Measurements from ENCODE around the gene GLCE.

Gene GLCE

DNA sequence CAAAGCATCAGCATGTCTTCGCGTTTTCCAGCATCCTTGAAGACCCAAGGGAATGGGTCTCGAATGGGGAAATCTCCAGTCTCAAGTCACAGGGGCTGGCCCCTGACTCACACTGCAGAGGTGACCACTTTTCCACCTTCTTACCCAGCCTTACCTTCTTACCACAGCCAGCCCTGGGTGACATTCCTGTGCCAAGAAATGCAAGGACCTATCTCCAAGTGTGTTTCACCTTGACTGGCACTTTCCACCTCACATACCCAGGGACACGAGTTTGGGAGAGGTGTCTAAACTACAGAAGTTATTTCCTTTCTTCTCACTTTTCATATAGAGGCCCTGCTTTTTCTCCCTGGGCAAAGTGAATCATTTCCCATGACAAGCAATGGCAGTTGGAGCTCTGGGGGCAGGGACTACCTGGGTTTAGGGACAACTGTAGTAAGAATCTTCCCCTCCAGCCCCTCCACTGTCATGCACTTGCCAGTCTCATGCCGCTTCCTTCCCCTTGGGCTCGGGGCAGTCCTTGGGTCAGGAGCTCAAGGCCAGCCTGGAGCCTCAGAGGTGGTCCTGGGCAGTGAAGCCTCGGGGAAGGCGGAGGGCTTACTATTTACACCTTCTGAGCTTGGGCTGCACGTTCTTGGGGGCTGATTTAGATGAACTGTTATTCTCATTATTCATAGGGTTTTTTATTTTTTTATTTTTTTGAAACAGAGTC lies 155.1 kb downstream of the GLCE start:
- TF ChIP-seq, protein P1, sequence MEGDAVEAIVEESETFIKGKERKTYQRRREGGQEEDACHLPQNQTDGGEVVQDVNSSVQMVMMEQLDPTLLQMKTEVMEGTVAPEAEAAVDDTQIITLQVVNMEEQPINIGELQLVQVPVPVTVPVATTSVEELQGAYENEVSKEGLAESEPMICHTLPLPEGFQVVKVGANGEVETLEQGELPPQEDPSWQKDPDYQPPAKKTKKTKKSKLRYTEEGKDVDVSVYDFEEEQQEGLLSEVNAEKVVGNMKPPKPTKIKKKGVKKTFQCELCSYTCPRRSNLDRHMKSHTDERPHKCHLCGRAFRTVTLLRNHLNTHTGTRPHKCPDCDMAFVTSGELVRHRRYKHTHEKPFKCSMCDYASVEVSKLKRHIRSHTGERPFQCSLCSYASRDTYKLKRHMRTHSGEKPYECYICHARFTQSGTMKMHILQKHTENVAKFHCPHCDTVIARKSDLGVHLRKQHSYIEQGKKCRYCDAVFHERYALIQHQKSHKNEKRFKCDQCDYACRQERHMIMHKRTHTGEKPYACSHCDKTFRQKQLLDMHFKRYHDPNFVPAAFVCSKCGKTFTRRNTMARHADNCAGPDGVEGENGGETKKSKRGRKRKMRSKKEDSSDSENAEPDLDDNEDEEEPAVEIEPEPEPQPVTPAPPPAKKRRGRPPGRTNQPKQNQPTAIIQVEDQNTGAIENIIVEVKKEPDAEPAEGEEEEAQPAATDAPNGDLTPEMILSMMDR (IDR thresholded peaks at IDR 0.05; ENCODE audit: insufficient read depth, low read length, poor library complexity, severe bottlenecking), result no peak
- Histone ChIP-seq H3K4me3 (replicated peaks; ENCODE audit: low read depth, low read length) (no peak overlapping the region), H3K27me3 (replicated peaks; ENCODE audit: control insufficient read depth, insufficient read depth, low read length) (no peaks in the 10 kb centered on the region; the same call in 1 of the 2 replicates), H3K36me3 (ENCODE audit: control insufficient read depth, insufficient read depth, low read length) (no peaks in the 10 kb centered on the region)
- no peak for DNase-seq (ENCODE audit: extremely low read depth, insufficient read length)

DNA sequence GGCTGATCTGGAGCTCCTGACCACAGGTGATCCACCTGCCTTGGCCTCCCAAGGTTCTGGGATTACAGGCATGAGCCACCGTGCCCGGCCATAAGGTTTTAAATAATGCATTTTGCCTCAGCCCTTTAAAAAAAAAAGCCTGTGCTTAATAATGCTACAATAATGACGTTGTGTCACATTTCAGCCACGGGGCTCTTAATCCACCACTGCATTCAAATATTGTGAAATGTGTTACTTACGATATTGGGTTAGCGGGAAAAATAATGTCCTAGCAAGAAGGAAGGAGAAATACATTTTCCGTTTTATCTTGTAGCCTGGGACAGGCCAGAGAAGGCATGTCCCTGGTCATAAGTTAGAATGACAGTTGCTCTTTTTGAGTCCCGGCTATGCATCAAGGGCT lies 155.9 kb downstream of the GLCE start:
- Histone ChIP-seq H3K36me3 (ENCODE audit: control insufficient read depth, insufficient read depth, low read length) (no peaks in the 10 kb centered on the region), H3K27me3 (replicated peaks; ENCODE audit: control insufficient read depth, insufficient read depth, low read length) (no peaks in the 10 kb centered on the region; the same call in 1 of the 2 replicates), H3K4me3 (replicated peaks; ENCODE audit: low read depth, low read length) (no peak overlapping the region)
- DNase-seq (ENCODE audit: extremely low read depth, insufficient read length), result no peak
- TF ChIP-seq, protein P1 (IDR thresholded peaks at IDR 0.05; ENCODE audit: insufficient read depth, low read length, poor library complexity, severe bottlenecking), result no peak

DNA sequence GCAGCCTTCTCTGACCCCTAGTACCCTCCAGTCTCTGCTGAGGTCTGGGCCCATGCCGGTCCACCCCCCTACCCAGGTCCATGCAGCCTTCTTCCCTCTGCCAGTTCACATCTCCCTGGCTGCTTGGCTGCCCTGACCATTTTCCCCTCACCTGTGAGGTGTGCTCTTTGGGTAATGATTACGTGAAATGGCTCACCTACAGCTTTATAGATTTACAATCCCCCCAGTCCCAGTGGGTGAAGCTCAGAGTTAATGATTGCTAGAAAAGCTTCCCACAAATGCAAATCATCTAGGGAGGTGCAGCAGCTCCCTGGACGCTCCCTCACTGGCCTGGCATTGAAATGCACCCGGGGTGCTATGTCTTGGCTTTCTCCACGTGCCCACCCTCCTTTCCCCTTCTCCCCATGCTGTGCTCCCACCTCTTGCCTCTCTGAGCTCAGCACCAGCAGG lies 157.0 kb downstream of the GLCE start:
- DNase-seq (ENCODE audit: extremely low read depth, insufficient read length), result no peak
- Histone ChIP-seq H3K36me3 (ENCODE audit: control insufficient read depth, insufficient read depth, low read length) (no peaks in the 10 kb centered on the region), H3K27me3 (replicated peaks; ENCODE audit: control insufficient read depth, insufficient read depth, low read length) (no peaks in the 10 kb centered on the region; the same call in 1 of the 2 replicates), H3K4me3 (replicated peaks; ENCODE audit: low read depth, low read length) (no peak overlapping the region)
- TF ChIP-seq, protein P1 (IDR thresholded peaks at IDR 0.05; ENCODE audit: insufficient read depth, low read length, poor library complexity, severe bottlenecking), result no peak

DNA sequence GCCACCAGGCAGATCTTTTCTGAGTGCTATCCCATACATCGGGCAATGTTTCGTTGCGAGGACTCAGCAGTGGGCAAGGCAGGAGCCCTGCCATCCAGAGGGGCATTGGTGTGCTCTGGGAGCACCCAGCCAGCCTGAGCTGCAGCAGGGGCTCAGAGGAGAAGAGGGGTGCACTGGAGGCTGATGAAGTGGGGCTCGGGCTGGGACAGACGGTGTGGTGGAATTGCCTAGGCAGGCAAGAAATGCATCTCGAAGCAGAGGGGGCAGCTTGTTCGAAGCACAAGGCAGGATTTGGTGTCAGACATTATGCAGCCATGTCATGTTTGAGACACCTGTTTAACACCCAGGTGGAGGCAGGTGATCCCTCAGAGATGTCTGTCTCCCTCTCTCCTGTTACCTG lies 157.6 kb downstream of the GLCE start:
- no peak overlapping the region for H3K4me3 ChIP-seq (replicated peaks; ENCODE audit: low read depth, low read length)
- H3K36me3 ChIP-seq (ENCODE audit: control insufficient read depth, insufficient read depth, low read length), result no peaks in the 10 kb centered on the region
- TF ChIP-seq, protein P1 (IDR thresholded peaks at IDR 0.05; ENCODE audit: insufficient read depth, low read length, poor library complexity, severe bottlenecking), result no peak
- DNase-seq (ENCODE audit: extremely low read depth, insufficient read length), result no peak
- no peaks in the 10 kb centered on the region; the same call in 1 of the 2 replicates for H3K27me3 ChIP-seq (replicated peaks; ENCODE audit: control insufficient read depth, insufficient read depth, low read length)

DNA sequence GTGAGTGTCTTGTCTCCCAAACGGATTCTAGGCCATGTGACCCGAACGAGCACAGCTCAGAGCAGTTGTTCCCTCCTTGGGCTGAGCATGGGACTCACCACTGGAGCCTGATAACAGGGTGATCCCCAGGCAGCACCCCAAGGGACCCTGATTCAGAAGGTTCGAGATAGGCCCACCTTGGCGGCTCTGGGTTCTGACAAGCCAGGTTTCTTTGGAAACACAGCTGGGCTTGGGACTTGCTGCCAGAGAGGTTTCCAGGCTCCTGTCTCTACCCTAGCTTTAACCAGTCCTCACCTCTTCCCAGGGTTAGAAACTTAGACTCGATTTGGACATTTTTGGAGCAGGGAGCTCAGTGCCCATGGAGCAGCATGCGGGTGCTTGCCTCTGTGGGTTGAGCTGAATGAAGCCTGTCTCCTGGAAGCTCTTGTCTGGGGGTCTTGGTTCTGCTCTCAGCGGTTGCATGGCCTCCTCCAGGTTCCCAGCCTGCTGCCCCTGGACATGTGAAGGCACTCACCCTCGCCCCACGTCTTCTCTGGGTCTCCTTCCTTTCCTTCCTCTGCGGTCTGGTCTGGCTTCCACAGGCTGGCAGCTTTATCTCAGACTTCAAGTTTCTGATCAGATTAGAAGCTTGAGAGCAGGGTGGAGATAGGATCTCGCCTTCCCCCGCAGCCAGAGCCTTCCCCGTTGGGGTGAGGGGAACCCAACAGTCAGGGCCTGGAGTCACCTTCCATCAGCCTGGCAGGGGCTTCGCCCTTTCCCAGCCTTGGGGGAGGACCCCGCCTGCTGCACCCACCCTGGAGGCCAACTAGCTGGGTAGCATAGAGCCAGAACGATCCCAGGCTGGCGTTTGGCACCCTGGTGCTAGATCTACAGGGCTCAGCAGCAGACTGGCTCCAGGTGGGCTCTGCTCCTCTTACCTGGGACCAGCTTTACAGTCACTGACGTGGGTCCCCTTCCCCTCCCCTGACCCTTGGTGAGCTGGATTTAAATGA lies 159.2 kb downstream of the GLCE start:
- TF ChIP-seq, protein P1 (IDR thresholded peaks at IDR 0.05; ENCODE audit: insufficient read depth, low read length, poor library complexity, severe bottlenecking), result no peak
- no peaks in the 10 kb centered on the region for H3K36me3 ChIP-seq (ENCODE audit: control insufficient read depth, insufficient read depth, low read length)
- DNase-seq (ENCODE audit: extremely low read depth, insufficient read length), result no peak
- peaks cover 3% of the 10 kb centered on the region; the same call in 1 of the 2 replicates for H3K27me3 ChIP-seq (replicated peaks; ENCODE audit: control insufficient read depth, insufficient read depth, low read length)
- H3K4me3 ChIP-seq (replicated peaks; ENCODE audit: low read depth, low read length), result no peak overlapping the region
